ENCODE measurements around the gene STPG4. TPM values are rescaled to one million over a fixed set of nuclear protein-coding genes. Genes with fewer than 3 reads are reported as not detected.

The STPG4 gene
- 0.15 and 0.45 TPM in 2 replicates for total RNA-seq (2014; rRNA removed; shearing (Covaris generic))

GRCh38 chr2:47155091-47155876, at the start of gene STPG4:
Gene STPG4 (minus strand): TSS chr2:47155308. CDS start chr2:47155251, 57 bp downstream.

Other genes with a start within 250 kb of the STPG4 start
- gene MCFD2, start 239.5 kb downstream of the STPG4 start, total RNA-seq (2014; rRNA removed; shearing (Covaris generic)): 134 and 149 TPM in 2 replicates
- gene TTC7A, start 214.1 kb downstream of the STPG4 start, total RNA-seq (2014; rRNA removed; shearing (Covaris generic)): 7.5 and 9.3 TPM in 2 replicates
- 594 and 768 TPM in 2 replicates for gene CALM2, start 21.2 kb upstream of the STPG4 start, total RNA-seq (2014; rRNA removed; shearing (Covaris generic))
- gene EPCAM, start 214.0 kb upstream of the STPG4 start, total RNA-seq (2014; rRNA removed; shearing (Covaris generic)): 0.96 TPM in 1 of 2 replicates, not detected in the other
- 47.2 and 48.1 TPM in 2 replicates for gene MSH2, start 247.8 kb upstream of the STPG4 start, total RNA-seq (2014; rRNA removed; shearing (Covaris generic))

All from A375 (cell line).